HG02642 (cell line): ENCODE results near the gene MCC.

Experiments used
- ATAC-seq: cut with Tn5 transposase; IDR thresholded peaks from one replicate; pipeline ENCODE4 v1.9.1; 2021; ENCODE audit warnings: mild to moderate bottlenecking; ENCODE audit not compliant: unreplicated experiment, poor library complexity

MCC gene

GRCh38 chr5:113052041-113052795 lies 436.0 kb downstream of the MCC start:
- ATAC-seq, result no peak

DNA sequence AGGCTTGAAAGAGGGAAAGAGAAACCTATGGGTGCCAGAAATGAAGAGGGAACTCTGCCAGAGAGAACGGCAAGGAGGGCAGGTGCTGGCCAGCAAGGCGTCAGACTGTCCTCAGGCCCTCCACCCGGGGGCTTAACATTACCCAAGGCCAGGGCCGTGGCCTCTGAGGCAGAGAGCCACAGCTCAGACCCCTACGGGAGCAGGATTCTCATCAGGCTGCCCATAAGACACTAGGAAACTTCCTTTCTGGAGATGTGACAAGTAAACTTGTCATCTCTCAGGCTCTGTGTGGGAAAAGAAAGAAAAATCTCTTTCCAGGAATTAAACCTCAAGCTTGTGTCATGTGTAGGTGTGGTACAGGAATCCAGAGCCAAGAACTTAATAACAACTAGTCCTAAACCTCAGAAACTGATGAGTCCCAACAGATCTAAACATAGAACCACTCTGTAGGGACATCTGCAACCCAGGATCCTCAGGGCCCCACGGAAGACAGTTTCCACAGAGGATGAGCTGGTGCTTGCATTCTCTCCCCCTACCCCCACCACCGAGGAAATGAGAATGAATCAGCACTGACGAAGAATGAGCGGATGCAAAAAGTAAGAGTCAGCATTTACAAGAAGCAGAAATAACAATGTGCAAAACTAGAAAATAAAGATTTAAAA lies 437.4 kb downstream of the MCC start:
- ATAC-seq, result no peak

DNA sequence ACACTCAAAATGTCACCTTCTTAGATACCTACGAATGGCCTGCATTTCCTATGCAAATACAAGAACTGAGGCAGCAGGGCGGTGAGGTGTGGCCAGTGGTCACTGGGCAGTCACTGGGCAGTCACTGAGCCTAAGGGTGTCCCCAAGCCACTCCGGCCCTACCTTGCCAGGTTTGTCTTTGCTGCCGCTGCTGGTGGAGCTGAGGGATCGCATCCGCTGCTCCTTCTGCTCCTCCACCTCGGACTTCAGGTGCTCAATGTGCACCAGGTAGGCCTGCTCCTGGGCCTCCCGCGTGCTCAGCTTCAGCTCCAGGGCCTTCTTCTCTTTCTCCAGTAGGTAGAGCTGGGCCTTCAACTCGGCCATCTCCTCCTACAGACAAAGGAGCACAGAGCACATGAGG lies 439.3 kb downstream of the MCC start:
- no peak for ATAC-seq

- peak; percentile 86 for ATAC-seq
These were observed 440.3 kb downstream of the MCC start for GRCh38 chr5:113047733-113048652.

- ATAC-seq, result no peak
These were observed 441.0 kb downstream of the MCC start for GRCh38 chr5:113047234-113047633.

GRCh38 chr5:113044776-113045465 lies 443.3 kb downstream of the MCC start:
- ATAC-seq, result no peak

DNA sequence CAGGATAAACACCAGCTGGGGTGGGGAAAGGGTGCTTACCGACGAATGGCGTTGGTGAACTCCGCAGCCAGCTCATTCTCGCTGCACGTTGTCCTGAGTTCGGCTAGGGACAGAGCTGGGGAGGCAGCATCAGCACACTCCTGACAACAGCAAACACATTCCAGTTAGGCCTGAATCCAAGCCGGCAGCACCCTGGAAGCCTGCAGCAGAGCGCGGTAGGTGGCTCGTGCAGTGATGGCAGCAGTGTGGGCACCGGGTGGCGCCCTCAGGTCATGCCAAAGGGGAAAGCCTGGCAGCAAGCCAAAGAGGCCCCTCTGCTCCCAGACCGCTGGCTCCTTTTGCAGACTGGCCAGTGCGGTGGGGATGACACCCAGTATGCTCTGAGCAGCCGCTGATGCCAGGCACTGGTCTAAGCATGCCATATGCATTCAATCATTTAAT lies 444.7 kb downstream of the MCC start:
- ATAC-seq, result no peak

GRCh38 chr5:113042491-113043243 lies 445.6 kb downstream of the MCC start:
- no peak for ATAC-seq

DNA sequence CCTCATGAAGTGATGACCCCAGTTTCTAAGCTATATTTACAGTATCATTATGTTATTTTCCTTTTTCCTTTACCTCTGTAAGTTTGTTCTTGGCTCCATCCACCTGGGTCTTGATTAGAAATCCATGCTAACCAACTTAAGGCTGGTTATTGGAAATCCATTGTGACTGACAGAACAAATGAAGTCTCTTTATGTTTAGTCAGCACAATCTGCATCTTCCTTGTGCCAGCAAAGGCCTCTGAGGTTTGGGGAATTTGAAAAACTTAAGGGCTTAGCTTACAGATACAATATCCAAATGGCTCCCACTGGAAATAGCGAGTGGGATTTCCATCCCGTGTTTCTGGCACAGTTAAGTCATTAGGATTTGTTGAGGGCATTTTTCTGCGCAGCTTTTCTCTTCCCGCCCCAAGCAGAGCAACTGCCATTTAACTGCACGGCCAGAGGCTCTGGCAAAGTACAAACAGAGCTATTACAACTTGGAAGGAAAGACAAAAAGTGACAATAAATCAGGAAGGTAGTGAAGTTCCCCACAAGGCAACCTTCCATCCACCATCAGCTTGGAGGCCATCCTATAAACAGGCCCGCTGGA lies 447.5 kb downstream of the MCC start:
- ATAC-seq, result no peak

DNA sequence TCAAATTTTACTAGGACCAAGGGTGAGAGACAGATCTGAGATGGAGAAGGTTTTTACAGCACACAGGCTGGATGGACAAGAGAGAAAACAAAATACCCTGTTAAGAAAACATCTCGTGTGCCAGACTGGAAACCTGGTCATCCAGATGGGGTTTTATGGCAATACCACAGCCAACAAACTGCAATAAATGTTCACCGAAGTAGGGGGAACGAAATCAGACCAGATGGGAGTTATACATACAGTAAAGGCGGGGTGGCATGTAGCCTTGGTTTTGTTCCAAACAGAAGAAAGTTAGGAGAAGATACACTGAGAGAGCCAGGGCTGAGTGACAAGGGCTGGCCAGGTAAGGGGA lies 448.3 kb downstream of the MCC start:
- ATAC-seq, result no peak

DNA sequence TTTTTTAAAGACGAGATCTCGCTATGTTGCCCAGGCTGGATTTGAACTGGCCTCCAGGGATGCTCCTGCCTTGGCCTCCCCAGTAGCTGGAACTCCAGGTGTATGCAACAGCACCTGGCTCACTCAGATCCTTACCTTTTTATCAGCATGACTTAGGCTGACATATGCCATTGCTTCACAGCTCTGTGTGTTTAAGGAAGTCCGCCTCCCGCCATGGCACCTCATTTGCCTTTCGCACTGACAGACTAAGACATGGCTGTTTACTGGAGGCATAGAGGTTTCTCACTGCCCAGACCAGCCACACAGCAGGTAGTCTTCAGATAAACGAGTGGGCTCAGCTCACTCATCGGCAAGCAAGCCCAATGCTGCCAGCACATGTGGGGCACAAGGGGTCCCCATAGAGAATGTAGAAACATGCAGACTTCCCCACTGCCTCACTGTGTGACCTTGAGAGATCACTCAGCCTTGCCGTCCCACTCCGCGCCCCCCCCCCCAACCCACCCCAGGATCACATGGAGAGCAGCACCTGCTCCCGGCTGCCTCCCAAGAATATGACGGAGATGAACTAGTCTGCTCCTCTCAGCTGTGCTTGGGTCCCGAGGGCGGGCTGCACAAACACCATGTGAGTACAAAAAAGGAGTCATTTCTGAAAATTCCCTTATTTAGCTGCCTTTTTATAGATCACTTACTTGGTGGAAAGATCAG lies 448.9 kb downstream of the MCC start:
- ATAC-seq, result no peak

GRCh38 chr5:113038714-113039113 lies 449.5 kb downstream of the MCC start:
- ATAC-seq, result no peak

DNA sequence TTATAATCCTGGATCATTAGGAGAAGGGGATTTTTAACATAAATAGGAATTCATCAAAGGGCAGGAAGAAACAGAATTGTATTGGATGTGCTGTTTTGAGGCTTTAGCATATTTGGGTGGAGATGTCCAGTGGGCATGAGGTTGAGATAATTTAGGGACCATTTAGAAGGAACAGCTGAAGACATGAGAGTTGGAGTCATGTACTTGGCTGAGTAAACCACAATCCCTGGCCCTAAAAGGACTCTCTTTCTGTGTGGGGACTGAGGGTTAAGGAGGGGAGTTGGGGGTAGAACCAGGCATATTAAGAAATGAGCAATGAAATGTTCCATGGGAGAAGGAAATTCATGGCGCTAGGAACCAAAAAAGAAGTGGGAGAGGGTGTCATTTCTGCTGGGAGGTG lies 450.1 kb downstream of the MCC start:
- ATAC-seq, result no peak

DNA sequence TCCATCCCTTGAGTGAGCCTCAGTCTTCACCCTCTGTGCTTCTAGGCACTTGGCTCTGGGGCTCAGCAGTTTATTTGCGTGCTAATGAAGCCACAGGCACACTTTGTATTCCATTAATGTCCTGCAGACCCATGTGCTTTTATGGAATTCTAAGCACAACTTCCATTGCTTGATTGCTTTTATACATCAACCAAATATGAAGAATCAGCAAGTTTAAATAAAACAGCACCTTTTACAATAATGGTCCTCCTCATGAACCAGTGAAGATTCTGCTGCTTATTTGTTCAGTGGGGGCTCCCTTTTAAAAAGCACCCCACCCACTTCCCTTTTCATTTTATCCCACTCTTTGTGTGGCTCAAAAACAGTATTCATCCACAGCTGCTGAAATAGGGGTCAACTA lies 451.4 kb downstream of the MCC start:
- no peak for ATAC-seq

DNA sequence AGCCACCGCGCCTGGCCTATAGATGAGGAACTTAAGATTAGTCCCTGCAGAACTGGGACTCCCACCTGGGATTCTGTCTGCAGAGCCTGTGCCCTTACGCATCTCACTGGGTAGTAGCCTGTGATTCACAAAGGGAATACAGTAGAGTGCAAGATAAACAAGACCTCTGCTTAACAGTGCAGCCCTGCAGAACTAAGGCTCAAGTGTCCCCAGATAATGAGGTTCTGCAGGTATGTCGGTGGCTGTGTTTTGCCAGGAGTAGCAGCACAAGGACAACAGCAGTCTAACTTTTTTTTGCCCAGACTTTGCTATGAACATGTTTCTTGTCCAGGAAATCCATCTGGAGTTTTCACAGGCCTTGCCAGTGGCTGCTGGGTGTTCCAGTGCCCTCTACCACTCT lies 451.9 kb downstream of the MCC start:
- ATAC-seq, result no peak

- no peak for ATAC-seq
These were observed 453.2 kb downstream of the MCC start for GRCh38 chr5:113035096-113035495.

- ATAC-seq, result no peak
These were observed 454.0 kb downstream of the MCC start for GRCh38 chr5:113034182-113034773.

DNA sequence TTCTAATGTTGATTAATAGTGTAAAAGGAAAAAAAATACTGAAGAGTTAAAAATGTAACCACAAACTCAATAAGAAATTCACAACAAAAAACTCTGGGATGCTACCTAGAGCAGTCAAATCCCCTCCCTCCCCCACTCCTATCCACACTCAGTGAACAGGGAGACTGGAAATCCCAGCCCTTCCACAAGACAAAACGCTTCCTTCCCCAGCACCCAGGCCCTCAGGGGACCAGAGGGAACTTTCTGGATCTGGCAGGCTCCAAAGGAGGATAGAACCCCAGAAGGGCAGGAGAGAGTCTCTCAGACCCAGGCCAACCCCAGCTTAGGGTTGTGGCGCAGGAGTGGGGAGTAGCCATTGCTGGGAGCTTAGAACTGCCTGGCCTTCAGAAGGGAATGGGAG lies 456.7 kb downstream of the MCC start:
- no peak for ATAC-seq
